Measurements from ENCODE around the gene ADAMTSL5.

The ADAMTSL5 gene

GRCh38 chr19:1475751-1476437 is 36.9 kb downstream of the ADAMTSL5 start:
- Histone ChIP-seq H3K9ac (ENCODE audit: low read length) (no peak overlapping the region), H3K9me2 (ENCODE audit: low read depth, low read length) (no peaks in the 10 kb centered on the region), H4K20me1 (ENCODE audit: insufficient read depth, low read length) (no peaks in the 10 kb centered on the region), H3K4me3 (ENCODE audit: low read depth, low read length, poor library complexity, severe bottlenecking) (no peak overlapping the region), H3K4me2 (ENCODE audit: low read length) (no peak overlapping the region), H3K27ac (ENCODE audit: low read depth, low read length, poor library complexity, severe bottlenecking) (no peak overlapping the region), H3F3A (ENCODE audit: insufficient read depth, low read length) (no peaks in the 10 kb centered on the region), H3K27me3 (ENCODE audit: insufficient read depth, low read length) (peaks cover 18% of the 10 kb centered on the region; the same call in 1 of the 2 replicates), H2AFZ (ENCODE audit: low read length) (no peak overlapping the region), H3K4me1 (ENCODE audit: insufficient read depth, low read length, severe bottlenecking) (peaks cover 19% of the 10 kb centered on the region), H3K36me3 (ENCODE audit: insufficient read depth, low read length) (peaks cover 18% of the 10 kb centered on the region), H3K9me3 (ENCODE audit: low read length) (no peaks in the 10 kb centered on the region), H3K79me2 (ENCODE audit: insufficient read depth, low read length) (no peaks in the 10 kb centered on the region)
- TF ChIP-seq CTCF (IDR thresholded peaks at IDR 0.05; ENCODE audit: low read length) (no peak), EZH2 (IDR thresholded peaks at IDR 0.05; ENCODE audit: borderline replicate concordance, low read length) (no peak)

- H3K27ac ChIP-seq (ENCODE audit: low read depth, low read length, poor library complexity, severe bottlenecking), result no peak overlapping the region
- no peak overlapping the region for H3K4me2 ChIP-seq (ENCODE audit: low read length)
- H3K79me2 ChIP-seq (ENCODE audit: insufficient read depth, low read length), result no peaks in the 10 kb centered on the region
- H3K9me3 ChIP-seq (ENCODE audit: low read length), result no peaks in the 10 kb centered on the region
- no peaks in the 10 kb centered on the region for H3F3A ChIP-seq (ENCODE audit: insufficient read depth, low read length)
- no peak overlapping the region for H3K4me3 ChIP-seq (ENCODE audit: low read depth, low read length, poor library complexity, severe bottlenecking)
- H3K9me2 ChIP-seq (ENCODE audit: low read depth, low read length), result no peaks in the 10 kb centered on the region
- no peak for TF ChIP-seq EZH2 (IDR thresholded peaks at IDR 0.05; ENCODE audit: borderline replicate concordance, low read length)
- TF ChIP-seq CTCF (IDR thresholded peaks at IDR 0.05; ENCODE audit: low read length), result no peak
- no peak overlapping the region for H3K9ac ChIP-seq (ENCODE audit: low read length)
- H3K36me3 ChIP-seq (ENCODE audit: insufficient read depth, low read length), result peaks cover 18% of the 10 kb centered on the region
- H2AFZ ChIP-seq (ENCODE audit: low read length), result no peak overlapping the region
- H4K20me1 ChIP-seq (ENCODE audit: insufficient read depth, low read length), result no peaks in the 10 kb centered on the region
- H3K27me3 ChIP-seq (ENCODE audit: insufficient read depth, low read length), result peaks cover 18% of the 10 kb centered on the region; the same call in 1 of the 2 replicates
- peaks cover 26% of the 10 kb centered on the region for H3K4me1 ChIP-seq (ENCODE audit: insufficient read depth, low read length, severe bottlenecking)
These were observed 38.0 kb downstream of the ADAMTSL5 start for GRCh38 chr19:1474765-1475351.

GRCh38 chr19:1474011-1474764 is 38.6 kb downstream of the ADAMTSL5 start:
- Histone ChIP-seq H3K4me2 (ENCODE audit: low read length) (no peak overlapping the region), H3K27me3 (ENCODE audit: insufficient read depth, low read length) (peaks cover 18% of the 10 kb centered on the region; the same call in 1 of the 2 replicates), H3K4me1 (ENCODE audit: insufficient read depth, low read length, severe bottlenecking) (peaks cover 20% of the 10 kb centered on the region), H3K79me2 (ENCODE audit: insufficient read depth, low read length) (no peaks in the 10 kb centered on the region), H2AFZ (ENCODE audit: low read length) (no peak overlapping the region), H3K9ac (ENCODE audit: low read length) (no peak overlapping the region), H3K9me2 (ENCODE audit: low read depth, low read length) (no peaks in the 10 kb centered on the region), H3K36me3 (ENCODE audit: insufficient read depth, low read length) (peaks cover 18% of the 10 kb centered on the region), H3F3A (ENCODE audit: insufficient read depth, low read length) (no peaks in the 10 kb centered on the region), H3K9me3 (ENCODE audit: low read length) (no peaks in the 10 kb centered on the region), H3K27ac (ENCODE audit: low read depth, low read length, poor library complexity, severe bottlenecking) (no peak overlapping the region), H3K4me3 (ENCODE audit: low read depth, low read length, poor library complexity, severe bottlenecking) (no peak overlapping the region), H4K20me1 (ENCODE audit: insufficient read depth, low read length) (no peaks in the 10 kb centered on the region)
- TF ChIP-seq CTCF (IDR thresholded peaks at IDR 0.05; ENCODE audit: low read length) (no peak), EZH2 (IDR thresholded peaks at IDR 0.05; ENCODE audit: borderline replicate concordance, low read length) (no peak)

Measured in OCI-LY1 (cell line).